LoVo (cell line): ENCODE data around the gene GFM1.

Source experiments
- DNase-seq: peaks from one replicate; pipeline ENCODE4 v3.0.0-alpha.2; 2016; ENCODE audit warnings: low spot score

Gene GFM1

DNA sequence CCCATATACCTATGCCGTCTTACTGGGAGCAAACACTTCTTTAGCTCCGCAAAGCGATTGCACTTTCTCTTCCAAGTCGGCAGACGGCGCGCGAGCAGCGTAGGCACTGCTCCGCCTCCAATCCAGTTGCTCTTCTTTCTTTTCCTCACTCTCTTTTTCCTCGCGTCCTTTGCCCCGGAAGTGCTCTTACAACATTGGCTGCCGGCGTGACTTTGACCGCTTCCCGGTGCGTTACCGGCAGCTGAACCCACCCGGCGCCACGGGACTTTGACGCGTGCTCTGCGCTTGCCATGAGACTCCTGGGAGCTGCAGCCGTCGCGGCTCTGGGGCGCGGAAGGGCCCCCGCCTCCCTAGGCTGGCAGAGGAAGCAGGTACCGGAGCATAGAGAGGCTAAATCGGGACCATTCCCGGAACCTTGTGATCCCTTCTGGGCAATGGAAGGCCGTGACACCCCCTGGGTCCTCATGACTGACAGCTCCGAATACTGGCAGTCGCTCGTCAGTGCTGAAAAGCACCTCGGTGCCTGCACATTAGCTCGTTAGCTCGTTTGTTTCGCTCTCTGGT, at the start of gene GFM1:
Gene GFM1, plus strand, starts transcription at position 183 of the 564 bp plus-strand sequence. Its CDS starts 108 bp downstream, at position 291.
- DNase-seq: peak; percentile 95

DNA sequence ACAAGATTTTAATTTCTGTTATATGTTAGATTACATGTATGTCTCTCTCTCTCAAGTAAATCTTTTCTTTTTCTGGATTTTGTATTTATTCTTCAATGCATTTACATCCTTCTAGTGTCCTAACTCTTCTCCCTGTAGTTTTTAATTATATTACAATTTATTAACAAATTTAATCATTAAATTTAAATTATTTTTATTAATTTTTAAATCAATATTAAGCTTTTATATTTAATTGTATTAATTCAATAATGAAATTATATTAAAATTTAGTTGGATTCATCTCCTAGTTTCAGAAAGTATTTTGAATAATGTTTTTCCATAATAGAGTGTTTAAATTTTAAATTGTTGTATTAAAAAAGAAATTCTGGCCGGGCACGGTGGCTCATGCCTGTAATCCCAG, 43.5 kb upstream of the GFM1 start:
- DNase-seq: no peak

DNA sequence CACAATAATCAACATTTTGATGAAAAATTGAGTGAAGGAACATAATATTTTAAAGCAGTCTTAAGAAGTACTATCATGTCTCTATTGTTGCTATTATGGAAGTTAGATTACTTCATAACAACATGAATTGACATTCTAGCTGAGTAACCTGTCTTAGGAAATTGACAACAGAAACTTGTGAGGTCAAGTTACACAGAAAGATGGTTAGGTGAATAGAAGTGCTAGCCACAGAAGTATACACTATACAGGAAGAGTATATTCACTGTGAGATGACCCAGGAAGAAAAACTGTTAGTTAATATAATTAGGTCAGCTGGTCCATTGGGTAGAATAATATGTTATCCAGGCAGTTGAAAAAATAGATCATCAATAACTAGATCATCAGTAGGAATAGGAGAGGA, 42.1 kb upstream of the GFM1 start:
- DNase-seq: no peak

DNA sequence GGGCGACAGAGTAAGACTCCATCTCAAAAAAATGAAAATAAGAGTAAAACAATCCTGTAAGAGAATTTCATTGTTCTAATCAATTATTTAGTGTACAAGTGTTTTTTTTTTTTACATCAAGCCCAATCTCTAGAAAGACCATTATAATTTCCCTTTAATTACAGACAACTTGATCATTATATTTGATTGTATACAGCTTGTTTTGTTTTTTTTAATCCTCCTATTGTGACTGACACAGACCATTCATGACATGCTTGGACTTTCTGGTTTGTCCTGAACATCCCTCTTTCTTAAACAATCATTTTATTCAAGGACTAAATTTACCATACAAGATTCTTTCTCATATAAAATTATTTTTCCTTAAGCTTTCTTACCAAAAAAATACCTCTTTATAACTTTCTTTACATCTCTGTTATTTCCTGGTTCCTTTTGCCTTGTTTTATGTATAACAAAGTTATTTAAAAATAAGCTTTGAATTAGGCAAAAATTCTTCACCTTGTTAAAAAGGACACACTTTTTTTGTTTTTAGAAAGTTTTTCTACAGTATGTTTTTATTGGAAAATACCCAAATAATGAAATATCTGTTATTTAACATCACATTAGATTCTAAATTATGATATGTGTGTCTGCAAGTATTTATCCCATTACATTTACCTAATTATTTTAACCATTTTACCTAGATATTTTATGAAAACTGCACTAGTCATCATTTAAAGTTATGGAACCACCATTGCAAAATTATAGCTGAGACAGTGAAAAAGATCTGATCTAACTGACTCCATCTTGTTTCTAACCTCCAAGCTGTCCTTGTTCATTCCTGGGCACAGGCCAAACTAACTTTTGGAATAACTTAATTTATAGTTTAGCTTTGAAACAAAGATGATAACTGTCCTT, 26.1 kb upstream of the GFM1 start:
- no peak for DNase-seq

DNA sequence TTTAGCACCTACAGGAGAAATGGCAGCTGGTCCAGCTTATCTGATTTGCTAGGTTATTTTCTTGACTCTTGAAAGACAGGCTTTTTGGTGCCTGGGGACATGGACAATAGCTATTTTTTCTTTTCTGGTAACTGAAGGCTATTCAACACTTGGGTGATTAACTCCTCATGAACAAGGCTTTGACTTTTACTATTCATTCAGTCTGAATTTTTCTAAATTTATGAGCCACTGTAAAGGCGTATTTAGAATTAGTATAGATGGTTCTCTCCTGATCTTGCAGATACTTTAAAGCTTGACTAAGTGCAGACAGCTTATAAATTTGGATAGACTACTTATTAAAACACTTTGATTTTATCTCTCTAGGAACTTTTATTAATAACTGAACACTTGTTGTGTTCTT, 18.4 kb upstream of the GFM1 start:
- no peak for DNase-seq

DNA sequence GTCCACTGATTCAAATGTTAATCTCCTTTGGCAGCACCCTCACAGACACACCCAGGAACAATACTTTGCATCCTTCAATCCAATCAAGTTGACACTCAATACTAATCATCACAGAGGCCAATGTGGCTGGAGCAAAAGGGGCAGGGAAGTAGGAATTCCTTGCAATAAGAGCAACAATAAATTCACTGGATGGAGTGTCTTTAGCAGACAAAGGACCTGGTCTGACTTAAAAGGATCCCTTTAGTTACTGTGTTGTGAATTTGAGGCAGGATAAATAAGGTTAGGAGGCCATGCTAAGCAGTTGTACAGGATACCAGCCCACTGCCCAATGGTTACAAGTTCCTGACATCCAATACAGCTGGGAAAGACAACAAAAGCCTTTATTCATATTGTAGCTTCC, 12.3 kb upstream of the GFM1 start:
- no peak for DNase-seq

DNA sequence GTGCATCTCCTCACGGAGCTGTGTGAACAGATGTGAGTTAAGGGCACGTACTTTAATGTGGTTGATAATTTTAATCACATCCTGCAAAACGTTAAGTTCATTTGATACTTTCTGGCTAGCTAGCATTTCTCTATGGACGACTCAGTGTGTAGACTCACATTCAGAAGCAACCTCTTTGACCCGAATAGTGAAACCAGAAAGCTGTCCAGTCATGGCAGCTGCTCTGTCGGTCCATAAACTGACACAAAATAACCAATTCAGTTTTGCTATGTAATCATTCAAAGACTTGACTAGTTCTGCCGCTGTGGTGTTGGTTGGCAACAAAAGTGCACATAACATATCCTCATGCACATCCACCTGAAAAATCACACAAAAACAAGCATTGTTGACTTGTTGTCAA, 3.7 kb upstream of the GFM1 start:
- no peak for DNase-seq

DNA sequence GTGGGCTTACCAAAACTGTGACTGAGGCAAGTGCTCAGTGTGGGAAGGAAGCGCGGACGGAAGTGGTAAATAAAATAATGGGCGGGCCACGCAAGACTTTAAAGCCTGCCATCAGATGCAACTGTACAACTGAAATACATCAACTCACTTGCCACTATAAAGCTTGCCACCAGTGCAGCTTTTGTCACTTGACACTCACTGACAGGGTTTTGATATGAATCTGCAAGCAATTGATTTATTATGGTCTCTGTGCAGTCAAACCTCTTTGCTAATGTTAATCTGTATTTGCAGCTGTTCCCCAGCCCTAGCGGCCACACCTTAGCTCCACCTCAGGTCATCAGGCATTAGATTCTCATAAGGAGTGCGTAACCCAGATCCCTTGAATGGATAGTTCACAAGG, 2.3 kb upstream of the GFM1 start:
- DNase-seq: no peak

DNA sequence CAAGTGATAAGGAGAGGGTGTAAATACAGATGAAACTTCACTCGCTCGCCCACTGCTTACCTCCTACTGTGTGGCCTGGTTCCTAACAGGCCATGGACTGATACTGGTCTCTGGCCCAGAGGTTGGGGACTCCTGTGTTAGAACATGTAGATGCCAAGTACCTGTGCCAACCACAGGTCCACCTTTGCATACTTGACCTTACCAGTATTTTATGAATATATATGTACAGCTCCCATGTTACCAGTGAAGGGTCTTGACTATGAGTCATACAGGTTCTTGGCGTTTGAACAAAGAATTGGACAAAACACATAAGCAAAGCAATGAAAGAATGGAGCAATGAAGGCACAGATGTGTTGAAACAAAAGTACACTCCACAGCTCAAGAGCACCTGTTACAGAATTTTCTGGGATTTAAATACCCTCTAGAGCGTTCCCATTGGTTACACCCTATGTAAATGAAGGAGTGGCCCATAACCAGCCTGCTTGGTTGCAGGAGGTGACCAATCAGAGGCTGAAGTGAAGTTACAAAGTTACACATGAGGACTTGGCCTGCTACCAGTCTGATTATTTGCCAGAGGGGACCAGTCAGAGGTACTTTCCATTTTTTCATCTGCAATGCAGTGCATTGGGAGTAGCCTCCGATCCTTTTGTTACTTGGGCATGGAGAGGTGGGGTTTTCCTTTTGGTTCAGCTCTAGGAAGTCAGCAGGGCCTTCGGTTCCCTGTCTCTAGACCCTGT, 1.7 kb upstream of the GFM1 start:
- no peak for DNase-seq

DNA sequence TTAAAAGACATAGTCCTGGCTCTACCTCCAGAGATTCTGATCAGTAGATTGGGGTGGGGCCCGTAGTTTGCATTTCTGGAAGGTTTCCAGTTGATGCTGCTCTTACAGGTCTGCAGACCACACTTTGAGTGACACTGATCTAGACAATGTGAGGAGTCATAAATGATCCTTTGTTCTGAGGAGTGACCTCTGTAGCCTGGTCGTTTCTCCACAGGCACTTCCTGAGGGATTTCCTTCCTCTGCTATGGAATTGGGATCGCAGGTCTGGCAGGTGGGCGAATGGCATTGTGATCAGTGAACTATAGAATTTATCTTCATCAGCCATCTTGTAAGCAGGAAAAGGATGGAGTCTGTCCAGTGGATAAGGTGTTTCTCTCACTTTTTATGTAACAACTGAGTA, 5.5 kb downstream of the GFM1 start:
- no peak for DNase-seq

DNA sequence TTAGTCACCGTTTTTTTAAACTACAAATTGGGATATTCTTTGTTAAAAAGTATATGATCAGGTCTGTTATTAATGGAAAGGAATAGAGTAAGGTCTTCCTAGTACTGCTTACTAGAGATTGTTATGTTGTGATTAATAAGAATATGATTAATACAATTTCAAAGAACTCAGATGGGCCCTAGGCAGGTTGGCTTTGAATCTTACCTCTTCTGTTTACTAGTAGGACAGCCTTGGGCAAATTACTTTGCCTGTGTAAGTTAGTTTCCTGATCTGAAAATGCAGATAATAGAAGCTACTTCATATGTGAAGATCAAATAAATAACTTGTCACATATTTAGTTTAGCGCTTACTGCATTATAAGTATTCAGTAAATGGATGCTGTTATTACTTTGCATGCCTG, 6.9 kb downstream of the GFM1 start:
- DNase-seq: no peak

DNA sequence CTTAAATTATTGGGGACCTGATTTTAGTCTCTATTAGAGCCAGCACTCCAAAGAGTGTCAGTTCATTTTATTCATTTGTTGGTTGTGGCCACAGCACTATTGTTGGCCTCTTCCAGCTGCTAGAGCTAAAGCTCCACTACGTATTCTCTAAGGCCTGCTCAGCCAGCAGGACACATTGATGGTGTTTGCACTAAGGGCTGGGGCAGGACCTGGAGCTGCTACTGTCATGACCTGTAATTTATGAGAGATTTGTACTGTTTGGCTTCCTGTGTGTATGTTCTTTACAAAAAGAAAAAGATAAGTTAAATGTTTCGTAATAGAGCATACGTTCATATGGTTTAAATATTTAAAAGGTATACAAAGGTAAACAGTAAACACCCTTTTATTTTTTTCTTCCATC, 8.1 kb downstream of the GFM1 start:
- DNase-seq: no peak

DNA sequence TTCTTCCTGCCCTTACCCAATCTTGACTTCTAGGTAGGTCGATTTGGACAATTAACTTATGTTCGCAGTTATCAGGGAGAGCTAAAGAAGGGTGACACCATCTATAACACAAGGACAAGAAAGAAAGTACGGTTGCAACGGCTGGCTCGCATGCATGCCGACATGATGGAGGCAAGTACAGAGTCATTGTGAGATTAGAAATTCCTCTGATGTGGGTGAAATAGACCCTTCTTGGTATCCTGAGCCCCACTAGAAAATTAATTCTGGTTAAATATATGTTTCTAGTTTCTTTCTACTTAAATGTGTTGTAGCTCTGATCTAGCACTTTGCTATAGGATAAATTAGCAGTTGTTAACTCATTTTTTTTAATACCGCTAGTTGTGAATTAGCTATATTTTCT, 14.6 kb downstream of the GFM1 start:
- DNase-seq: no peak

DNA sequence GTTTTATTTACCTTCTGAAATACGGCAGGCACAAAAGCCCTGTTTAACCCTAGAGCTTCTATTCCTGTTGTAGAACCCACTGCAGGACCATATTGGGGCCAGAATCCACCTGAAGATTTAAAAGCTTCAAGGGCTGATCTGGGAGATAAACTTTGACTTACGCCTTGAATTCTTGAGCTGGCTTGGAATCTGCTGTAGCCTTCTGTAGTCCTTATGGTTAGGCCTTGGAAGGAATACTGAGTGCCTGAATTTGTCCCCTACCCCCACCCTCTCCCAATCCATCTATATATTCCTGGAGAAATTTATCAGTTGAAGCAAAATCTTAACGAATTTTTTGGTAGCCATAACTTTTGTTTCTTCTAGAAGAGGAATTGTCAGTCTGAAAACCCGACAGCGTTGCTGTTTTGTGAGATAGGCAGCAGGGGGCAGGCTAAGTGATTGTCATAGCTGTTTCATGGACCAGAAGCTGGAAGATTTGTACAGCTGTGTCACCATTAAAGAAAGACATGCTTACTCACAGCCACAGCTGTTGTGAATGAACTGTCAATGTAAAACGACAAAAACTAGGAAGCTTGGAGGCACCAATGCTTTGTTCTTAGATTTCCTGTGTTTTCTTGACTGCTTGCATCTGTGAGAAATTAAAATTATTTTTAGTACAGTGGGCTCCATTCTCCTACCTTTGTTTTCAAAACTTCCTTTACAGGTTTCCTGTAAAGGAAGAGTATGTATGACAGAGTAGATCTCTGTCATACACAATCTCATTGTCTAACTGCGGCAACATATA, 15.3 kb downstream of the GFM1 start:
- peak; percentile 50 for DNase-seq

DNA sequence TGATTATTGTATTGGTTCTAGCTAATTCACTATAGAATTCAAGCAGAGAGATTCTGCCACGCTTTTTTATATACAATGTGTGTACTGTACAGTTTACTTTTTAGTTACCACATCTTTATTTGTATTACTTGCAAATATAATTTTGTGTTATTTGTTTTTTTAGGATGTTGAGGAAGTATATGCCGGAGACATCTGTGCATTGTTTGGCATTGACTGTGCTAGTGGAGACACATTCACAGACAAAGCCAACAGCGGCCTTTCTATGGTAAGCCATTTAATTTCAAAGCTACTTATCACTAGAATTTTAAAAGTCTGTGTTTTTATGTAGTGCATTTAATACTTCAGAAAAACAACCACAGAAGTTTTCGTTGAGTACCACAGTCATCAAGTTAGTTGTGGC, 16.4 kb downstream of the GFM1 start:
- DNase-seq: no peak

DNA sequence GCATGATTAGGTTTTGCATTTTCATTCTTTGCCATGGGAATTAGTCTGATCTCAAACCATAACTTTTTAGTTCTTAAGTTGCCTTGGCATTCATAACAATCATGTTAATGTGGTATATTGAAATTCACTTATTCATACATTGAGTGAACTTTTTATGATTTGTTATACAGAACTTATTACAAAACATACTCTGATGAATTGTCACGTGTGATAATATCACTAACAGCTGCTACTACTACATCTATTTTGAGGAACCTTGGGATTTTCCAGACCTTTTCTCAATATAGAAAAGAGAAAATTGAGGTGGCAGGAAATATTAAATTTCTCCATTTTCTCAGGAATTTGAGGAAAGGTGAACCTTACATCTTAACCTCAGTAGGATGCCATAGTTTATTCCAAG, 18.9 kb downstream of the GFM1 start:
- no peak for DNase-seq

DNA sequence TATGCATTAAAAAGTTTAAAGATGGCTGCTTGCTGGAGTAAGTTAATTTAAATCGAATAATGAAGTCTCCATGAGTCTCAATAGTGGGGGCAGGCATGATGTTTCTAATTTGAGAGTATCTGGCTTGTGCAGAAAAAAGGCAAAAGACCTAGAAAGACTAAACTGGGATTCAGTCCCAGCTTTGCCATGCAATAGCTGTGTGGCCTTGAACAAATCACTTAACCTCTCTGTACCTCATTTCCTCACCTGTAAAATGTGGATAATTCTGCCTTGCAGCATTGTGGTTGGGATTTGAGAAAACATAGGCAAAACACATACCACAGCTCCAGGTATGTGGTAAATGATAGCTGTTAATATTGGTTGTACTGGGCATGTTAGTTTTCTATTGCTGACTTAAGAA, 19.5 kb downstream of the GFM1 start:
- no peak for DNase-seq

DNA sequence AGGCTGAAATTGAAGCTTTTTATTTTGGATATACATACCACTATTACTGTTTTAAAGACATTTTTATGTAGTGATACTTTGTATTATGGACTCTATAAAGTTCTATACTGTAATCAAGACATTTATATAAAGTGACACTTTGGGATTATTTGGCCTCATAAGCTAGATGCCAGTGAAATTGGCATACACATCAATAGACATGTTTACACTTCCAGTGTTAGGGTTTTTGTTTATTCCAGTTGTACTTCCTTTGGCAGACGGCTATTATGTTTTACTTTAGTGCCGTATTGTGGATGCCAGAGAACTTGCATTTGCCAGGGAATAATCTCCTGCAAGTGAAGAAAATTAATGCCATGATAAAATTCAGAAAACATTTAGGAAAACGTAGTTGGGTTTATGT, 22.1 kb downstream of the GFM1 start:
- DNase-seq: no peak

DNA sequence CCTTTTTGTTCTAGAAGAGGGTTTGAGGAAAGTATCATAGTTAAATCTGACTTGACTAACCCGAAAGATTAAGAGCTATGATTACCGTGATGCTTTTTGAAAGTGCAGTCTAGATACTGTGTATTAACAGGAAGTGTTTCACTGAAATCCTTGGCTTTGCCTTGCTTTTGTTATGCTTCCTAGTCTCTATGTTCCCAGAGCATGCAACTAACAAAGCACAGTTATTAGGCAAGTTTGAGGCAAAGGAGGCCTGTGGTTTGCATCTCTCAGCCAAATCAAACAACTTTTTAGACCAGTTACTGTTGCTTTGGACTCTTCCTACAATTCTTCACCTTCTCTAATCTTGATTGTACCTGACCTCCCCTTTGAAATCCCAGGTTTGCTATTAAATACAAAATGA, 24.2 kb downstream of the GFM1 start:
- no peak for DNase-seq

DNA sequence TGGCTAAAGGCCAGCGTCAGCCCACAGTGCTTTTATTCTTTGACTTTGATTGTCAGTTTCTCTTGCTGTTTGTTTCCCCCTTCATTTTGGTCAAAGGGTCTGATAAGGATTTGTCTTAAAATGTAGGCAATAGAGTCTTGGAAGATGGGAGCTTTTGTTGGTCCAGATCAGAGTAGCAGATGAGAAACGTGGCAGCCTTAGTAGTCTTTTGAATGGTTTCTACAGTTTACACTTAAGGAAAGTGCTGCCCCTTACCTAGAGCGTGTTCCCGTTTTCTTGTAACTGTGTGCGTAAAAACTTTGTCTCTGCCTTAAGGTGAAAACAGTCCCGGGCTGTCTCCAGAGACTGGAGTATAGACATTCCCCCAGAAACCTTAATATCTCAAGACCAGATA, 27.5 kb downstream of the GFM1 start:
- DNase-seq: no peak

DNA sequence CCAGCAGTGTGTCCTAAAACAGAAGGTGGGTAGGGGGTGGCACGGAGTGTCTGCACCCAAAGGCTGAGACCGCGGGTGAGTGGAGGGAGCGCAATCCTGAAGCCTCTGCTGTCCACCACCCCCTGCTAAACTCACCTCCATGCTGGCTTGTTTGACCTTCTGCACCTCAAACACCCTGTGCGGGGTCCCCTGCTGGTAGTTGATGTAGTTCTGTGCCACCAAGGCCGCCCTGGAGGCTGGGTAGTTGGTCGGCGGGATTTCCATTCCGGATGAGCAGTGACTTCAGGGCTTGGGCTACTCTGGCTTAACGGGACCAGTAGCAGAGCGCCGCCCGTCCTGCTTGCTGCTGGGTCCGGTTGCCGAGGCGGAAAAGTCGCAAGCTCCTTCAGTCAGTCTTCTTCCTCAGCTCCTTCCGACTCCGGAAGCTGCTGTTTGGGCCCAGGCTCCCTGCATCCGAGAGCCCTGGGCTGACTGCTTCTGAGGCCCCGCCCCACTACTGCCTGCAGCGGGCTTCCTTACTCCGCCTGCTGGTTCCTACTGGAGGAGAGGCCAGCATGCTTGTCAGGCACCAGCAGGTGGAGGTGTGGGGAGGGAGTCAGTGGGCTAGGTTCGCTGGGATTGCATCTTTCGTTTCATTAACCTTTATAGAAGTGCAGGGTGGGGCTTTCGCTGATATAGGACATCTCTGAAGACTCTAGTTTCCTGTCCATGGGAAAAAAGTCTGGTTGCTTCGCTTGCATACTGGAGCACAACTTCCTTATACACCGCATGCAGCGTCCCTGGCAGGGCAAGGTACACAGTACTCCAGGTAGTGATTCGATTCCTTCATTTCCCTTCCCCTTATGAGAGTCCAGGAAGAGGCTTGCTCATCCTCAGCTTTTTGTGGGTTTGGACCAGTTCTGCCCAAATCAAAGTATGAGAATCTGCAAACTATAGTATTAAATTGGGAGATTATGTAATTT, 28.2 kb downstream of the GFM1 start, which contains the start of gene LXN:
Gene LXN, minus strand, starts transcription at position 434 of the 962 bp plus-strand sequence. Its CDS starts 170 bp downstream, at position 264.
- peak; percentile 90 for DNase-seq
